Vagina (tissue), 2 donors: Measurements from ENCODE around the gene ISLR.

Experiments used
- CTCF ChIP-seq, 3 experiments: fragments of 450-650 bp in 2 of 3; fragments of 200-600 bp in 1 of 3; sonication (generic) in 1 of 3; IDR thresholded peaks; one replicate each; pipeline ENCODE4 v1.5.1; 2017 to 2019; ENCODE audit warnings: antibody characterized with exemption in 3 of 3, mild to moderate bottlenecking in 2 of 3, moderate library complexity in 2 of 3
- POLR2A ChIP-seq, 2 donors: fragments of 450-650 bp; IDR thresholded peaks; one replicate each; pipeline ENCODE4 v1.6.1; 2017; ENCODE audit warnings: antibody characterized with exemption in 2 of 2, mild to moderate bottlenecking in 2 of 2, moderate library complexity in 2 of 2
- POLR2AphosphoS5 ChIP-seq, 2 donors: sonication (generic); formaldehyde crosslinking; IDR thresholded peaks; one replicate each; pipeline ENCODE4 v1.9.0; 2017; ENCODE audit warnings: antibody characterized with exemption in 2 of 2, mild to moderate bottlenecking in 2 of 2, low read depth in 1 of 2; ENCODE audit not compliant: insufficient read depth in 1 of 2

- no peak for TF ChIP-seq CTCF (IDR thresholded peaks at IDR 0.05)
- TF ChIP-seq POLR2AphosphoS5 (IDR thresholded peaks at IDR 0.05; ENCODE audit: insufficient read depth in 1 of 2, low read depth in 1 of 2), result no peak
- TF ChIP-seq POLR2A (IDR thresholded peaks at IDR 0.05), result no peak
These were observed 20.4 kb downstream of the ISLR start for GRCh38 chr15:74193905-74194304.
